Activated CD8-positive, alpha-beta T cell treated with anti-CD3 and anti-CD28 coated beads for 36 hours (primary cell): ENCODE measurements around the gene SEMA6D. TPM values are rescaled to one million over a fixed set of nuclear protein-coding genes. Genes with fewer than 3 reads are reported as not detected.

Source experiments
- ATAC-seq: fragments of 200-7000 bp; cut with Tn5 transposase; one replicate; pipeline ENCODE4 v1.10.0; 2021; ENCODE audit warnings: mild to moderate bottlenecking, moderate library complexity
- CTCF ChIA-PET: fragments of 350-600 bp; sonication (Branson Sonifier 250); formaldehyde crosslinking; loops from one replicate; lab custom pipeline; 2021; ENCODE audit warnings: antibody characterized with exemption; lab: Charles Lee
- POLR2A ChIA-PET: fragments of 350-600 bp; sonication (Branson Sonifier 250); formaldehyde crosslinking; loops from one replicate; lab custom pipeline; 2021; ENCODE audit warnings: antibody characterized with exemption; lab: Charles Lee
- DNase-seq: peaks from one replicate; pipeline ENCODE4 v3.0.0-alpha.2; 2020
- H3K27ac Mint-ChIP-seq: one replicate; pipeline ENCODE4 v1.8.0; 2021; ENCODE audit warnings: mild to moderate bottlenecking, mixed read lengths
- H3K27me3 Mint-ChIP-seq: one replicate; pipeline ENCODE4 v1.8.0; 2021; ENCODE audit warnings: mixed read lengths
- H3K36me3 Mint-ChIP-seq: one replicate; pipeline ENCODE4 v1.8.0; 2021; ENCODE audit warnings: low read depth, mixed read lengths
- H3K4me1 Mint-ChIP-seq: one replicate; pipeline ENCODE4 v1.8.0; 2021; ENCODE audit warnings: low read depth, mixed read lengths
- H3K4me3 Mint-ChIP-seq: one replicate; pipeline ENCODE4 v1.8.0; 2021; ENCODE audit warnings: mild to moderate bottlenecking, moderate library complexity, mixed read lengths
- H3K9me3 Mint-ChIP-seq: one replicate; pipeline ENCODE4 v1.8.0; 2021; ENCODE audit warnings: mixed read lengths
- CTCF ChIP-seq: fragments of 200-600 bp; IDR thresholded peaks from one replicate; pipeline ENCODE4 v1.8.0; 2022; ENCODE audit warnings: antibody characterized with exemption, mild to moderate bottlenecking
- intact Hi-C: fragments of 100-400 bp; cut with micrococcal nuclease; formaldehyde crosslinking; loops from one replicate; pipeline ENCODE4 v1.10.0; 2022
- total RNA-seq, 2 experiments: library from RNA; stranded (reverse); gene quantifications; one replicate each; pipeline ENCODE4 v1.2.3, GENCODE V29; 2021

Gene SEMA6D
- total RNA-seq, 2 experiments from 2014 or later: not detected

DNA sequence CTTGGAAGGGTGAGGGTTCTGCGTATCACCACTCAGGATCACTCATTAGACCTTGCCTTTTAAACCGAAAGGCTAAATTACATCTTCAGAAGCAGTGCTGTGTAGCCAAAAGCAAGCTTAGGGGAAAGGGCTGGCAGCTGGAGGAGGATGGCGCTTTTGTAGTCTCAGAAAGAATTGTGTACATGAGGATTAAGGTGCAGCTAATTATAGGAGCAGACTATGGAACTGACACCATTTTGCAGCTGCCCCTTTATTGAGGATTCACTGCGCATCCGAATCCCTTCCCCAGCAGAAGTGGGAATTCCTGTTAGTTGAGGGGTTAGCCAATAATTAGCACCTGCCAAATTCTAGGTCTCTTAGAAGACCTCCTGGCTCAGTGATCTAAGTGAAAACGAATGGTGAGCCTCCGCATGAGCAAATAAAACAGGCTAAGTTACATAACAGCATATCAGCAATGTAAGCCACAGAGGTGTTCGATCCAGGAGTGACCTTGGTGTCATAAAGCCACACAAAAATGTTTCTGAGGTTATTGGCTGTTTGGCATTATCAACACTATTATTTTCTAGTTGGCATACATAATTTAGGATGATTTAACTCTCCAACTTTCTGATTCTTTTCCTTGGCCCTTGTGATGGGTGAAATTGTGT lies 42.6 kb upstream of the SEMA6D start:
- no peak for ATAC-seq
- no peak overlapping the region for H3K27ac Mint-ChIP-seq
- CTCF ChIA-PET: interaction anchor here (0.8 kb wide), 1 partner anchor 313 kb away, joined by 3 read pairs; no protein-coding TSS in a partner anchor

DNA sequence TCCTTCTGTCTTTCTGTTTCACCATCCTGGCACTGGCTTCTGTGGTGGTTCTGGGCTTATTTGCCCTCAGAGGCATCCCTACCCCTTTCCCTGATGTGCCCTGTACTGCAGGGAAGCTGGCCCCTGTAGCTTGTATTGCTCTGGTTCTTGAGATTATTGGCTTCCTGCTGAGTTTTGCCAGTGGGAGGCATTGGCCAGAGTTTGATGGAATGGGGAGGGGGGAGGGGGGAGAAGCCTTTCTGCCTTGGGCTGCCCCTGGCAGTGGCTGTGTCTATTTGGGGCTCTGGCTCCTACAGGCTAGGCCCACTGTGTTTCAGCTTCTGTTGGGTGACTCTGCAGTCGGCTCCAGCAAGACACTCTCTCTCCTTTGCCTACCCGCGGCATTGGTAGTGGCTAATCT lies 41.6 kb upstream of the SEMA6D start:
- intact Hi-C loops: no loop called here
- H3K4me3 Mint-ChIP-seq: no peak overlapping the region
- CTCF ChIA-PET: no interaction called here

More for the DNA sequence above, 42.6 kb upstream of the SEMA6D start:
- Mint-ChIP-seq H3K4me1 (no peaks in the 10 kb centered on the region), H3K27me3 (no peaks in the 10 kb centered on the region), H3K4me3 (no peak overlapping the region), H3K9me3 (no peaks in the 10 kb centered on the region), H3K36me3 (no peaks in the 10 kb centered on the region)
- TF ChIP-seq CTCF: no peak
- intact Hi-C loops: no loop called here
- DNase-seq: no peak
- POLR2A ChIA-PET: no interaction called here

DNA sequence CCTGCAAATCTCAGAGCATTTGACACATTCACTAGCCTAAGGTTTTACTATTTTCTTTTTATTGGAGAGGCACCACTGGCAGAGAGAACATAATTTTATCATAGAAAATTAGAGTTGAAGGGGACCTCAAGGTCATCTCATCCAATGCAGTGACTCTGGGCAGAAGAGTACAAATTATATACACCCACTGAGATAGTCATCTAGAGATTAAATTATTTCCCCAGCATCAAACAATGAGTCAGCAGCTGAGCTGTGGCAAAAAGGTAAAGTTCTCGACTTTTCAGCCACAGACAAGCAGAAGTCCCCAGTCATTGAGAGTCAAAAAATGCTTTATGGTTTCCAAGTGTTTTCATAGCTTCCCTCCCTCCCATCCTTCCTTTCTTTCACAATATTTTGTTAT lies 39.3 kb upstream of the SEMA6D start:
- CTCF ChIA-PET: no interaction called here
- no peak for TF ChIP-seq CTCF
- no peak for DNase-seq
- Mint-ChIP-seq H3K27me3 (no peaks in the 10 kb centered on the region), H3K9me3 (no peaks in the 10 kb centered on the region), H3K36me3 (no peaks in the 10 kb centered on the region), H3K27ac (no peak overlapping the region), H3K4me3 (no peak overlapping the region), H3K4me1 (no peaks in the 10 kb centered on the region)
- intact Hi-C loops: no loop called here
- POLR2A ChIA-PET: no interaction called here
- no peak for ATAC-seq

More for the DNA sequence above, 41.6 kb upstream of the SEMA6D start:
- DNase-seq: no peak
- Mint-ChIP-seq H3K27me3 (no peaks in the 10 kb centered on the region), H3K9me3 (no peaks in the 10 kb centered on the region), H3K4me1 (no peaks in the 10 kb centered on the region), H3K36me3 (no peaks in the 10 kb centered on the region), H3K27ac (no peak overlapping the region)
- POLR2A ChIA-PET: no interaction called here
- ATAC-seq: no peak
- TF ChIP-seq CTCF: no peak

DNA sequence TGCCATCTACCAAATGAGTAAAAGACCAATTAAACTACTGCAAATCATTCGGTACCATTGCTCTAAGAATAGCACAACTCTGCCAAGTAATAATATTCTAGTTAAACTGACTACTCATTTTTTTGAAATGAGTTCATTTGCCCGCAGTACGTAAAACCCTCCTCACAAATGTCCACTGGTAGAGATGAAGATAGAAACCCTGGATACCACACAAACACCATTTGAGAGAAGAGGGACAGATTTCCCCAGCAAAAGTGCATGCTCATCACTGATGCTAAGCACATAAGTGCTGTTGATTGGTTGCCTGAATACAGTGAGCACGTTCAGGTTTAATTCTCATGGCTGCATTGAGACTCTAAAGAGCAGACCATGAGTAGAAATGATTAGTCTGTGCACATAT lies 34.6 kb upstream of the SEMA6D start:
- Mint-ChIP-seq H3K9me3 (no peaks in the 10 kb centered on the region), H3K4me1 (no peaks in the 10 kb centered on the region)
- intact Hi-C loops: no loop called here

More for the DNA sequence above, 34.6 kb upstream of the SEMA6D start:
- no peaks in the 10 kb centered on the region for H3K27me3 Mint-ChIP-seq
- no peaks in the 10 kb centered on the region for H3K36me3 Mint-ChIP-seq
- TF ChIP-seq CTCF: no peak
- ChIA-PET CTCF (no interaction called here), POLR2A (no interaction called here)
- ATAC-seq (no peak), DNase-seq (no peak)
- H3K4me3 Mint-ChIP-seq: no peak overlapping the region
- H3K27ac Mint-ChIP-seq: no peak overlapping the region
